Activated T-cell treated with anti-CD3 and anti-CD28 coated beads for 1 hour (primary cell): ENCODE data around the gene OR1A2.
"Not testable (repeated sequence)": the region's sequence is repeated elsewhere in the genome, so short reads cannot be mapped to it uniquely, and the experiment has no call there.

Source experiments
- DNase-seq: peaks from one replicate; pipeline ENCODE4 v3.0.0-alpha.2; 2020; ENCODE audit warnings: low read depth

OR1A2 gene

GRCh38 chr17:3197219-3197618, at the start of gene OR1A2:
Gene OR1A2 (plus strand): TSS chr17:3197519. CDS start chr17:3197519, 0 bp downstream.
- DNase-seq = no peak

- DNase-seq = no peak
These were observed 40.1 kb upstream of the OR1A2 start for GRCh38 chr17:3157218-3157617.

DNA sequence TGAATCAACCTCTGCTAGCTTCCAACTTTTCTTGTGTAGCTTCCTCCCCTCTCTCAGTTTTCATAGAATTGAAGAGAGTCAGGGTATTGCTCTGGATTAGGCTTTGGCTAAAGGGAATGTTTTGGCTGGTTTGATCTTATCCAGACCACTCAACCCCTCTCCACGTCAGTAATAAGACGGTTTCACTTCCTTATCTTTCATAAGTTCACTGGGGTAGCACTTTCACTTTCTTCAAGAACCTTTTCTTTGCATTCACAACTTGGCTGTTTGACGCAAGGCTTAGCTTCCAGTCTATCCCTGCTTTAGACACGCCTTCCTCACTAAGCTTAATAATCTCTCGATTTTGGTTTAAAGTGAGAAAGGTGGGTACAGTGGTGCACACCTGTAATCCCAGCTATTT, 29.7 kb upstream of the OR1A2 start:
- DNase-seq = no peak

DNA sequence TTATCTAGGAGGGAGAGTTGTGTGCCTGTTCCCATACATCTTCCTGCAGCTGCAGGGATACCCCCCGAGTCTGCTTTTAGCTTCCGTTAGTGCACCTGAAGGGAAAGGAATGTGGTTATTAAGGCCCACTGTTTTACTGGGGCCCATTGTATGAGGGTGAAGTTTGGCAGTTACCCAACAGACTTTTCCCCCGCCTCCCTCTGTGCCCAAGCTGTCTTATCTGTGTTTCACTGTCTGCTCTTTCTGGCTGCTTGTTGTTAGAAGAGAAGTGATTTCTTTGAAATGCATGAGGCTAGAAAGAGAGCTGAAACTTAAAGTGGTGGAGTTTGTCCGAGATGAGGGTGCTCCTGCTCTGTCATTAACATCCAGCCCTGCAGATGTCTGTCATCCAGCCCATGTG, 7.4 kb upstream of the OR1A2 start:
- no peak for DNase-seq

- DNase-seq = no peak
These were observed 10.0 kb downstream of the OR1A2 start, which contains the start of gene OR1A1 for GRCh38 chr17:3207367-3207766. Gene OR1A1 (plus strand): TSS chr17:3207667. CDS start chr17:3215621, 7,954 bp downstream.

DNA sequence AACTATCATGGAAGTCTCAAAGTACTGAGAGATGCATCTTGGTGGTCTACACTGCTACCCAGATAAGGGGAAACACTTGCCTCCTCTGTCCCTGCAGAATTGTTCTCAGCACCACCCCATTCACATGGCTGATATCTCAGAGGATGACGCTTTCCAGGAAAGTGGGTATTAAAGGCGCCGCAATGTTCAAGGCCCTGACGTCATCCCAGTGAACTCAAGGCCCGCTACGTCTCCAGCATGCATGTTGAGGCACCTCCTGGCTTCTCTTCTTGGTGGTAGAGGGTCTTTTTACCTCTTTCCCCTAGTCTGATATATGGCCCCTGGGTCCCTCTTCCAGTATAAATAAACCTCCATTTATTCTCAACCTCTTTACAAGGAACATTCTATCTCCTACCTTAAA, 11.2 kb downstream of the OR1A2 start:
- no peak for DNase-seq

DNA sequence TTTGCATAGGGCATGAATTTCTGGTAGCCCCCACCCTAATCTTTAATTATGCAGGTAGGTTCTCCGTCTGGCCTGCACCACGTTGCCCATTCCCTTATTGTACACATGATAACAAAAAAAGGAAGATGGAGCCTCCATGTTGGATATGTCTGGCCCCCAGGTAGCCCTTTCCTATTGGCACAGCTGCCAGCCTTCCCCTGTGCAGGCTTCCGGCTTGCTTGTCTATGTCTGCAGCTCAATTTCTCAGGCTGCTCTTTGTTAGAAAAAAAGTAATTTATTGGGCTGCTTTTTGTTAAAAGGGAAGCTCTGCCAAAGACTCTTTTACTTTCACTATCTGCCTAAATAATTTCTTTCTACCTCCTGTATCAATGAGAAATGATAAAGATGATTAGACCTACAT, 15.7 kb downstream of the OR1A2 start:
- DNase-seq = no peak

DNA sequence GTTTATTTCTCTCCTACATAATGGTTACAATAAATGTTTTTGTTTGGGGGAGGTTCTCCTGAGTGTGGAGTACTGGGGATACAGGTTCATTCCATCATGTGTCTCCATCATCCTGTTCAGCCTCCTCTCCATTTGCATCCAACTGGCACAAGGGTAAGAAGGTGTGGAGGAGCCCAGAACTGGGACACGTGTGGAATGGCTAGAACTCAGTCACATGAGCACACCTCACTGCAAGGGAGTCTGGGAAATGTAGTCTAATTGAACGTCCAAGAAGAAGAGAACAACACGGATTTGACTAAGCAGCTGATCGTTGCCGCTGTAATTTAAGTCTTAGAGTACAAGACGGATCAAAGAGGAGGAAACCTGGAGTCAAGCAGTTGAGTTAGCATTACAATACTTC, 16.3 kb downstream of the OR1A2 start:
- DNase-seq = no peak

- DNase-seq = not testable (repeated sequence)
These were observed 22.7 kb downstream of the OR1A2 start for GRCh38 chr17:3219978-3220377.

DNA sequence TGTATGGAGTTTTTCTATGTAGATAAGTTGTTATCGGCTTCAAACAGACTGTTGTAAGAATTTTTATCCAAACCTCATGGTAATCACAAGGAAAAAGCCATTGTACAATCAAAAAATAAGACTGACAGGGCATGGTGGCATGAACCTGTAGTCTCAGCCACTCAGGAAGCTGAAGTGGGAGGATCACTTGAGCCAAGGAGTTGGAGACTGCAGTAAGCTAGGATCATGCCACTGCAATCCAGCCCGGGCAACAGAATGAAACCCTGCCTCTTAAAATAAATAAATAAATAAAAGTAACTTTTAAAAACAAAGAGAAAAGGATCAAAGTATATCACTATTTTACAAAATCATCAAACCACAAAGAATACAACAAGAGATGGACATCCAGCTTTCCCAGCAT, 24.5 kb downstream of the OR1A2 start:
- no peak for DNase-seq

- DNase-seq = no peak
These were observed 25.2 kb downstream of the OR1A2 start for GRCh38 chr17:3222505-3222904.

GRCh38 chr17:3224721-3225352, 27.5 kb downstream of the OR1A2 start:
- DNase-seq = not testable (repeated sequence)

DNA sequence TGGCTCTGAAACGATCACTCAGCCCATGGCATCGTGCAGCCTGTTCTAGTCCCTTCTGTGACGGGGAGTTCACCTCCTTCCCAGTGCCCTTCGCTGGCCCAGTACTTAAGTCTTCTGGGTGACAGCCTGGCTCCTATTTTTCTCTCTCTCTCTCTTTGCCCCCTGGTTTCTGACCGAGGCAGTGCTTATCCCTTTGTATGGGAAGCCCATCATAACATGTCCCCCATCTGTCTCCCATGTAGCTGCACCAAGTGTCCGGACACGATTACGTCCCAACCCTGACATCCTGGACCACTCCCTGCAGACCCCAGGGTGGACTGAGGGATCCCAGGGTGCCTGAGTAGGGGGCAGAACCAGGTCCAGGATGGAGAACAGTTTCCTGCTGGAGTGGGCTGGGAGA, 35.0 kb downstream of the OR1A2 start:
- DNase-seq = not testable (repeated sequence)

- DNase-seq = not testable (repeated sequence)
These were observed 41.4 kb downstream of the OR1A2 start for GRCh38 chr17:3238685-3239084.

DNA sequence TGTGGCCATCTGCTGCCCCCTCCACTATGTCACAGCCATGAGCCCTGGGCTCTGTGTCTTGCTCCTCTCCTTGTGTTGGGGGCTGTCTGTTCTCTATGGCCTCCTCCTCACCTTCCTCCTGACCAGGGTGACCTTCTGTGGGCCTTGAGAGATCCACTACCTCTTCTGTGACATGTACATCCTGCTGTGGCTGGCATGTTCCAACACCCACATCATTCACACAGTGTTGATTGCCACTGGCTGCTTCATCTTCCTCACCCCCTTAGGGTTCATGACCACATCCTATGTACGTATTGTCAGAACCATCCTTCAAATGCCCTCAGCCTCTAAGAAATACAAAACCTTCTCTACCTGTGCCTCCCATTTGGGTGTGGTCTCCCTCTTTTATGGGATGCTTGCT, 43.7 kb downstream of the OR1A2 start:
- DNase-seq = not testable (repeated sequence)

- DNase-seq = not testable (repeated sequence)
These were observed 47.5 kb downstream of the OR1A2 start for GRCh38 chr17:3244841-3245240.
